Measurements from ENCODE around the gene B4GALNT1.
A peak's percentile ranks its signal among the peaks of the same experiment; 100 is the strongest.
"Not testable (repeated sequence)": the region's sequence is repeated elsewhere in the genome, so short reads cannot be mapped to it uniquely, and the experiment has no call there.

Gene B4GALNT1

GRCh38 chr12:57620245-57620935 lies 12.6 kb downstream of the B4GALNT1 start:
- DNase-seq, result no peak

GRCh38 chr12:57619434-57620244 lies 13.4 kb downstream of the B4GALNT1 start:
- DNase-seq, result no peak

- no peak for DNase-seq
Observed at GRCh38 chr12:57618966-57619433, 14.0 kb downstream of the B4GALNT1 start.

- not testable (repeated sequence) for DNase-seq
Observed at GRCh38 chr12:57618431-57618830, 14.6 kb downstream of the B4GALNT1 start.

- no peak for DNase-seq
Observed at GRCh38 chr12:57617942-57618341, 15.1 kb downstream of the B4GALNT1 start.

GRCh38 chr12:57616383-57617101 lies 16.5 kb downstream of the B4GALNT1 start:
- DNase-seq, result no peak

- no peak for DNase-seq
Observed at GRCh38 chr12:57615637-57616036, 17.4 kb downstream of the B4GALNT1 start.

GRCh38 chr12:57614948-57615500 lies 18.0 kb downstream of the B4GALNT1 start:
- no peak for DNase-seq

- DNase-seq, result peak in 1 of 2 experiments; percentile 12
Observed at GRCh38 chr12:57614178-57614947, 18.6 kb downstream of the B4GALNT1 start.

GRCh38 chr12:57613427-57614109 lies 19.4 kb downstream of the B4GALNT1 start:
- DNase-seq, result no peak

GRCh38 chr12:57612711-57613426 lies 20.1 kb downstream of the B4GALNT1 start:
- no peak for DNase-seq

- DNase-seq, result no peak
Observed at GRCh38 chr12:57611827-57612710, 20.9 kb downstream of the B4GALNT1 start.

GRCh38 chr12:57611108-57611826 lies 21.7 kb downstream of the B4GALNT1 start, which contains the start of gene ARHGEF25:
TSS of gene ARHGEF25 (plus strand) at chr12:57611435. CDS start at chr12:57611895, 460 bp downstream.
- no peak for DNase-seq

- no peak for DNase-seq
Observed at GRCh38 chr12:57610554-57611107, 22.4 kb downstream of the B4GALNT1 start.

- DNase-seq, result no peak
Observed at GRCh38 chr12:57609781-57610553, 23.0 kb downstream of the B4GALNT1 start.

- no peak for DNase-seq
Observed at GRCh38 chr12:57609101-57609780, 23.8 kb downstream of the B4GALNT1 start.

- DNase-seq, result no peak
Observed at GRCh38 chr12:57607958-57608663, 24.9 kb downstream of the B4GALNT1 start.

Measured in AML-193 (cell line).